KMS-11 (cell line): Measurements from ENCODE around the gene SLC49A3.

ENCODE experiments used
- H2AFZ ChIP-seq: fragments of 200-600 bp; sonication (generic); 2 replicates; pipeline ENCODE4 v1.6.1; 2016; ENCODE audit warnings: antibody characterized with exemption, mixed run types, low read depth
- H3K27ac ChIP-seq: fragments of 200-600 bp; sonication (generic); 2 replicates; pipeline ENCODE4 v1.6.1; 2016; ENCODE audit warnings: mild to moderate bottlenecking, mixed run types
- H3K27me3 ChIP-seq: fragments of 200-600 bp; sonication (generic); 2 replicates; pipeline ENCODE4 v1.6.1; 2017; ENCODE audit warnings: mild to moderate bottlenecking, low read depth, mixed run types, moderate library complexity; ENCODE audit not compliant: insufficient read depth
- H3K36me3 ChIP-seq: fragments of 200-600 bp; sonication (generic); 2 replicates; pipeline ENCODE4 v1.6.1; 2017; ENCODE audit warnings: mild to moderate bottlenecking, mixed run types; ENCODE audit not compliant: insufficient read depth
- H3K4me1 ChIP-seq: fragments of 200-600 bp; sonication (generic); 2 replicates; pipeline ENCODE4 v1.6.1; 2016; ENCODE audit warnings: mild to moderate bottlenecking, low read depth, mixed run types; ENCODE audit not compliant: poor library complexity, severe bottlenecking
- H3K4me2 ChIP-seq: fragments of 200-600 bp; sonication (generic); 2 replicates; pipeline ENCODE4 v1.7.0; 2016; ENCODE audit warnings: mild to moderate bottlenecking, mixed run types
- H3K4me3 ChIP-seq: fragments of 200-600 bp; sonication (generic); IDR thresholded peaks from 2 replicates; pipeline ENCODE4 v1.6.1; 2017; ENCODE audit warnings: low read depth, low read length, mixed read lengths; ENCODE audit not compliant: insufficient read depth
- H3K79me2 ChIP-seq: fragments of 200-600 bp; sonication (generic); 2 replicates; pipeline ENCODE4 v1.6.1; 2016; ENCODE audit warnings: low read depth, mixed run types; ENCODE audit not compliant: insufficient read depth
- H3K9ac ChIP-seq: fragments of 200-600 bp; sonication (generic); 2 replicates; pipeline ENCODE4 v1.6.1; 2016; ENCODE audit warnings: mild to moderate bottlenecking, mixed run types
- H4K20me1 ChIP-seq: fragments of 200-600 bp; sonication (generic); 2 replicates; pipeline ENCODE4 v1.6.1; 2016; ENCODE audit warnings: mild to moderate bottlenecking, mixed run types; ENCODE audit not compliant: insufficient read depth
- CTCF ChIP-seq: fragments of 200-600 bp; sonication (generic); conservative IDR thresholded peaks from 2 replicates; pipeline ENCODE4 v1.6.1; 2017; ENCODE audit warnings: low read depth, mild to moderate bottlenecking, antibody characterized with exemption, low read length, moderate library complexity, mixed read lengths

Gene SLC49A3

GRCh38 chr4:689723-690122, 772 bp upstream of the SLC49A3 start:
- Histone ChIP-seq H3K4me3 (no peak overlapping the region), H3K4me1 (no peaks in the 10 kb centered on the region), H3K4me2 (no peak overlapping the region), H3K27me3 (no peaks in the 10 kb centered on the region), H4K20me1 (no peaks in the 10 kb centered on the region), H3K27ac (no peak overlapping the region), H2AFZ (no peak overlapping the region), H3K9ac (no peak overlapping the region), H3K79me2 (no peaks in the 10 kb centered on the region), H3K36me3 (no peaks in the 10 kb centered on the region)
- no peak for TF ChIP-seq CTCF

GRCh38 chr4:687971-688853, 739 bp downstream of the SLC49A3 start:
- Histone ChIP-seq H3K79me2 (no peaks in the 10 kb centered on the region), H3K4me1 (no peaks in the 10 kb centered on the region), H3K4me3 (no peak overlapping the region), H3K4me2 (no peak overlapping the region), H3K36me3 (no peaks in the 10 kb centered on the region), H3K27ac (no peak overlapping the region), H4K20me1 (no peaks in the 10 kb centered on the region), H2AFZ (no peak overlapping the region), H3K9ac (no peak overlapping the region), H3K27me3 (no peaks in the 10 kb centered on the region)
- no peak for TF ChIP-seq CTCF

GRCh38 chr4:687048-687970, 1.6 kb downstream of the SLC49A3 start:
- no peak overlapping the region for H3K4me3 ChIP-seq
- no peak overlapping the region for H3K4me2 ChIP-seq
- H3K79me2 ChIP-seq, result no peaks in the 10 kb centered on the region
- H3K9ac ChIP-seq, result no peak overlapping the region
- H3K27me3 ChIP-seq, result no peaks in the 10 kb centered on the region
- H4K20me1 ChIP-seq, result no peaks in the 10 kb centered on the region
- H3K36me3 ChIP-seq, result no peaks in the 10 kb centered on the region
- TF ChIP-seq CTCF, result no peak
- H3K27ac ChIP-seq, result no peak overlapping the region
- H3K4me1 ChIP-seq, result no peaks in the 10 kb centered on the region
- no peak overlapping the region for H2AFZ ChIP-seq

- no peak overlapping the region for H2AFZ ChIP-seq
These were observed 2.4 kb downstream of the SLC49A3 start for GRCh38 chr4:686413-687040.

More at GRCh38 chr4:686413-687040, 2.4 kb downstream of the SLC49A3 start:
- Histone ChIP-seq H3K27me3 (no peaks in the 10 kb centered on the region), H3K4me2 (no peak overlapping the region), H3K9ac (no peak overlapping the region), H3K4me1 (no peaks in the 10 kb centered on the region), H4K20me1 (no peaks in the 10 kb centered on the region), H3K27ac (no peak overlapping the region), H3K79me2 (no peaks in the 10 kb centered on the region), H3K4me3 (no peak overlapping the region), H3K36me3 (no peaks in the 10 kb centered on the region)
- TF ChIP-seq CTCF, result no peak
